ENCODE measurements around the gene USP21. TPM values are rescaled to one million over a fixed set of nuclear protein-coding genes. Genes with fewer than 3 reads are reported as not detected.

Gene USP21
- total and polyA plus RNA-seq, 2 of the 8 experiments (the other 6 are each of a cell fraction or from before 2014, with no cell fraction given) = 23.9 to 36.3 TPM

DNA sequence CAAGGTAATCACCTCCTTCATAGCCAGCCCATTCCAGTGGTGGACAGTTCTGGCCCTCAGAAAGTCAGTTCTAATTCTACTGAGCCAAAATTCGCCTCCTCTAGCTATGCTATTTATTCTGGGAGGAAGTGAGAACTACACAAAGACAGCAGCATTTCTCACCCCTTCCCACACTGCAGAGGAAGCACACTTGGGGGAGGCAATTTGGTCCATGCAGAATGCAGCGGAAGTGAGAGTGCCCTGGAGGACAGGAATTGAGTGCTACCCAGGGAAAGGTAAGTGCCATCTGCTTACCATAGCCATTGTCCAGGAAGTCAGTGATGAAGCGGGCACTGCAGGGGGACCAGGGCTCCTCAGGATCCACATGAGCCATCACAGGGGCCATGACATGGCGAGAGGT, 35.9 kb downstream of the USP21 start (continued):
- no peak for TF ChIP-seq CHD7 (IDR thresholded peaks at IDR 0.05; ENCODE audit: insufficient replicate concordance, low read length)
- no peak for TF ChIP-seq SIN3A (conservative IDR thresholded peaks at IDR 0.05 in 1 of 2, IDR thresholded peaks at IDR 0.05 in 1 of 2; ENCODE audit: low read depth in 1 of 2, low read length in 2 of 2)
